ENCODE measurements around the gene NGB.
"Not testable (repeated sequence)": the region's sequence is repeated elsewhere in the genome, so short reads cannot be mapped to it uniquely, and the experiment has no call there.

The NGB gene, protein sequence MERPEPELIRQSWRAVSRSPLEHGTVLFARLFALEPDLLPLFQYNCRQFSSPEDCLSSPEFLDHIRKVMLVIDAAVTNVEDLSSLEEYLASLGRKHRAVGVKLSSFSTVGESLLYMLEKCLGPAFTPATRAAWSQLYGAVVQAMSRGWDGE

DNA sequence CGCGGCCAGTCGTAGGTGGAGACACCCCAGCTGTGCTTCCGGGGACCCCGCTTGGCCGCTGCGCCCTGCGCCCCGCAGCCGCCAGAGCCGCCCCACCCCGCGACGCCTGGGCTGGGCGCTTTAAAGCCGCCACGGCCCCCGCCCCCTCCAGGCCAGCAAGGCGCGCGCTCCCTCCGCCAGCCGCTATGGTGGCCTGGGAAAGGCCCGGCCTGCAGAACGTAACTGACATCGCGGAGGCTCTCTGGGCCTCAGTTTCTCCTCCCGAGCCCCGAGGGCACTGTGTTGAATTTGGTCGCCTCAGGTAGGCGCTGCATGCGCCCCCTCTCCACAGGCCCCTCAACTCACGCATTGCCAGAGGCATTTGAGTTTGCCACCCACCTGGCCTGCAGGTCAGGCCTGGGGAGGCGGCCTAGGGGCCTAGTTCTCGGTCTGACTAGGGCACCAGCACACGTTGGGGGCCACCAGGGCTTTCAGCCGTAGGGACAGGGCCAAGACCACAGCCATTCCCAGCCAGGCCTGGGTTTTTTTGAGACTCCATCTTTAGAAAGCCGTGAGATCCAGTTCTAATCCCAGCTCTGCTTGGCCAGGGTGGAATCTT lies at the start of gene NGB:
Gene NGB (minus strand): TSS at position 94 of the 598 bp plus-strand sequence. CDS start 269 bp downstream, outside the sequence.
- DNase-seq, result no peak

DNA sequence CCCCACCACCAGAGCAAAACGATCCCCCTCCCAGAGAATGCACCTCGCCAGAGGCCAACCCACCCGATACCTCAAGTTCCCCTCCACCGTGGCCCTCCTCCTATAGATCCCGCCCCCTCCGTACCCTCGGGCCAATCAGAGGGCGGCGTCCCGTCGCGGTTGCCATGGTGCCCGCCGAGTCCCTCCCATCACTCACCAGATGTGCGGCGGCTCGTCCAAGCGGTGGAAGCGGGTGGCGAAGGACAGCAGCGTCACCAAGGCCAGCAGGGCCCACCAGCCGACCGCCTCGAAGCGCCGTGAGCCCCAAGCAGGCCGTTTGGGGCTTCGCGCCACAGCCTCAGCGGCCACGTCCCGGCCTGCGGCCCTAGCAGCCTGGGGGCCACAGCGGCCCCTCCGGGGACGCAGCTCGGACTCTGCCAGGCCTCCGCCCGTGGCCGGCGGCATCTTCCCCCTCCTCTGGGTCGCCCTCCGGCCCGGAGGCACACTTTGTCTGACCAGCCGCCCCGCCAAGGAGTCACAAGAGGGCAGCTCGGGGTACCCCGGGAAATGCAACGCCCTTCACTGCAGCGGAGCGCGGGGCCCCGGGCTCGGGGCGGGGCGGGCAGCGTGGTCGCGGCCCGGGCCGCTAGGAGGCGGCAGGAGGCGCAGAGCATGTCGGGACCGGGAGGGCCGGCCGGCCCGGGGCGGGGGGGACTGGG lies 49.4 kb upstream of the NGB start, which contains the start of gene POMT2:
Gene POMT2 (minus strand): TSS at position 646 of the 698 bp plus-strand sequence. CDS start 202 bp downstream, at position 444.
- peak; percentile 93 for DNase-seq

DNA sequence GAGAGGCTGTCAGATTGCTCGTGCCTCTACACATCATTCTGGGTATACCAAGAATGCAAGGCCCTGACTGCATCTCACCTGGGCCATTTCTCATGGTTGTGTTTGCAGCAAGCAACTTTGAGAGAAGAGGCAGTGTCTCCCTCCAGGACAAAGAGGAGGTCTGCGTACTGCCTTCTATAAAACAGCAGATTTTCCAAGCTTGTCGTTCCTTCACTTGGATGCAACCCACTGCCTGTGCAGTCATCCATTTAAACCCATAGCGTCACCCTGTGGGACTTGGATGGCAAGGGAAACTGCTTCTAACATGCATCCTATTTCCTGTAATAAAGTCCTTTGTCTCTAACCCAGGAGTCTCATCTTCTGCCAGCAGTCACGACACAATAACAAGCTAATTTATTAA lies 48.4 kb upstream of the NGB start:
- no peak for DNase-seq

DNA sequence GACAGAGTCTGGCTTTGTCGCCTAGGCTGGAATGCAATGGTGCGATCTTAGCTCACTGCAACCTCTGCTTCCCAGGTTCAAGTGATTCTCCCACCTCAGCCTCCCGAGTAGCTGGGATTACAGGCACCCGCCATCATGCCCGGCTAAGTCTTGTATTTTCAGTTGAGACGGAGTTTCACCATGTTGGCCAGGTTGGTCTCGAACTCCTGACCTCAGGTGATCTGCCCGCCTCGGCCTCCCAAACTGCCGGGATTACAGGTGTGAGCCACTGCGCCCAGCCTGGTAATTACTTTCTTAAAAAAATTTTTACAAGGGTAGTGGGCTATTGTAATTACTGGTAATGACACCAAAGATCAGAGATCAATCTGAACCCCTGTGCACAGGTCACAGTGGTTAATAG lies 47.8 kb upstream of the NGB start:
- DNase-seq, result not testable (repeated sequence)

DNA sequence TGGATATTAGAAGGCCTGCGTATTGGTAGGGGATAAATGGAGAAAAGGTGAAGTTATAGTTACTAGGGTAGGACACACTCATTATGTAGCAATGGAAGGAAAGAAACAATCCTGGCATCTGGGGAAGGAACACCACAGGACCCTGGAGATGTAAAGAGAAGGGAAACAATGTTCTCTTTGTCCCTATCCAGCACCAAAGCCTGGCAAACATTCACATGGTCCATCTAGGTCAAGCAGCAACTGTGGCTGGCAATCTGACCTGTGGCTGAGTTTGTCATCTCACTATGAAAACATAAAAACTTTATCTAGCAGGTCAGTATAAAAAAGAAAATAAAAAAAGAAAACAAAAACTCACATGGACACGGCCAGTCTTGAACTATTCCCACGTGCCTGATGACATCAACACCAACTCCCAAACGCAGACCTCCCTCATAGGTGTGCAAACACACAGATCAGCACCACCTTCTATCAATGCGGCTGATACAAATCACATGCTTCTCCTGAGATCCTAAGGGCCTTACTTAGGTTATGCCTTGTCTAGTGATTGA lies 47.1 kb upstream of the NGB start:
- DNase-seq, result no peak

DNA sequence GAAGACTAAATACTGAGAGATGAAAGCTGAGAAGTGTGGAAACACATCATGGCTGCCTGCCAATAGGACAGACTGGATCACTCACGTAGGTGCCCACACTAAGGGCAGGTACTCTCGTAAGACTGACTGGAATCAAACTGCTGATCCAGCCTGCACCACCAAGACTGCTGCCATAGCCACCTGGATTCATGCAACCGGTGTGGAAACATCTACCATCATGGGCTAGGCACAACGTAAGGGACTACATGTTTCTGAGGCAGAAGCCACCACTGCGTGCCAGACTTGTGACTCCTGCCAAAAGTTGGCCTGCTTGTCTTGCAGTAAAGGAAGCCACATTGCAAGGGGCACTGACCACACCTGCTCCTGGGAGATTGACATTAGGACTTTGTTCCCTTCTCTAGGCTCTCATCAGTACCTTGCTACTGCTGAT lies 45.9 kb upstream of the NGB start:
- DNase-seq, result no peak

DNA sequence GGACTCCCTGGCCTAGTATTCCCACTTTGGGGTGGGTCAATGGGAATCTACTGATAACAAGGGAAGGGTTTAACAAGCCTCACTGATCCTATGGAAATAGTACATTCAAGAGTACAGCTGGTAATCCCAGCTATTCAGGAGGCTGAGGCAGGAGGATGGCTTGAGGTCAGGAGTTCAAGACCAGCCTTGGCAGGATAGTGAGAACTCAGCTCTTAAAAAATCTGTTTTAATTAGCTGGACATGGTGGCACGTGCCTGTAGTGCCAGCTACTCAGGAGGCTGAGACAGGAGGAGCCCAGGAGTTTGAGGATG lies 45.1 kb upstream of the NGB start:
- no peak for DNase-seq

DNA sequence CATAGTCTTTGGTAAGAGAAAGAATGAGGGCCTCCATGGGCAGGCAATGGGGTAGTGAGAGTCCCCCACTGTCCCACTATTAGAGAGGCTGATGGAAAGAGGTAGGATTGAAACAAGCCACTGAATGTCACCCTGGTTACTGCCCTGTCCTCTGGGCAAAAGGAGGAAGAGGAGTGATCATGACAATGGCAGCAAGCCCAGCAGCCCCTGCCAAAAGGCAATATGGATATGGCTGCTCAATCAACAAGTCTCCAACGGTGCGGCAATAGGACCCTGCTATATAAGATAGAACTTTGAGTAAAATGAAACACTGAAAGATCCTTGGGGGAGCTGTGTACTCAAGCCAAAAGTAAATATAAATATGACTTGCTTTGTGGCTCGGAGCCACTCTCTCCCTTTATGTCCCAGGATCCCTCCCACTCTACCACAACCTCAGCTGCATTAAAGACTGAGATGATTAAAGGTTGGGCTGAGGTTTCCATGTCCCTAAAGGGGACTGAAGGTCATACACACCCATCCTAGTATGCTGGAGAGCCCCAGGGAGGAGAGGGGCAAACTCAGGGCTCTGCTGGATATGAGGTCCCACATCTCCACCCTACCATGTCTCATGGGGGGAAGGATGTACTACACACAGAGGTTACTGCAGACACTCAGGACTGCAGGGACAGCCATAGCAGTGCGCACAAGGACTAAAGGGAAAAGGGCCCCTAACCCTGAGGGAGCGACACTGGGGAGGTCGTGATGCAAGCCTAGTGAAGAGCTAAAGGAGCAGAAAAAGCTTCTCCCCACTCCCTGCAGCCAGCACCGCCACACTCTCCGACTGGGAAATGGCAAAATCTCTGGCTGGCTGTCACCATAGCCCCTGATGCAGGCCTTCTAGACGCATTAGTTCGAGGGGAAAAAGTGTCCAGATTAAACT lies 43.8 kb upstream of the NGB start:
- no peak for DNase-seq

DNA sequence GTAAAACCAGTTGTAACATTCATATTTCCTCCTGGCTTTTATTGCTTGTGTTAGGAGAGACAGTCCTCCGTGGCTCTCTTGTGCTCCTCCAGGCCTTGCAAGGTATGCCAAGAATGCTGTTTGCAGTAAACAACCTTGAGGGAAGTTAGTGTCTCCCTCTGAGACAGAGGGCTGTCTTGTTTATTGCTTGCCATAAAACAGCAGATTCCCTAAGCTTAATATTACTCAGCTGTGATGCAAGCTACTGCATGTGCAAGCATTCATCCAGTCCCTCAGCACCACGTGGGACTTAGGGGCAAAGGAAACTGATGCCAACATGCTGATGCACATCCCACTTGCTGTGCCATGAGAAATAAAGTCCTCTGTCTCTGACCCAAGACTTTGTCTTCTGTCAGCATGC lies 43.0 kb upstream of the NGB start:
- no peak for DNase-seq

DNA sequence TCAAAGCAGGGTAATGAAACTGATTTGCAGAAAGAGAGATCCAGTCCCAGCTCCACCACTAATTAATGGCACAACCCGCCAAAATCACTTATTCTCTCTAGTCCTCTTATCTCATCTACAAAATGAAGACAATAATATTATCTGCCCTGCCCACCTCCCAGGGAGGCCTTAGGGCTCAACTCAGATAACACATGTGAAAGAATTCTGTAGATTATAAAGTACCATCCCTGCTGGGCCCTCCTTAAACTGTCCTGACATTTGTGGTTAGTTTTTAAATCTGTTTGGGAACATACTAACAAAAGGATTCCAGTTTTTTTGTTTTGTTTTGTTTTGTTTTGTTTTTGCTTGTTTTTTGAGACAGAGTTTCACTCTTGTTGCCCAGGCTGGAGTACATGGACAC lies 42.4 kb upstream of the NGB start:
- no peak for DNase-seq

DNA sequence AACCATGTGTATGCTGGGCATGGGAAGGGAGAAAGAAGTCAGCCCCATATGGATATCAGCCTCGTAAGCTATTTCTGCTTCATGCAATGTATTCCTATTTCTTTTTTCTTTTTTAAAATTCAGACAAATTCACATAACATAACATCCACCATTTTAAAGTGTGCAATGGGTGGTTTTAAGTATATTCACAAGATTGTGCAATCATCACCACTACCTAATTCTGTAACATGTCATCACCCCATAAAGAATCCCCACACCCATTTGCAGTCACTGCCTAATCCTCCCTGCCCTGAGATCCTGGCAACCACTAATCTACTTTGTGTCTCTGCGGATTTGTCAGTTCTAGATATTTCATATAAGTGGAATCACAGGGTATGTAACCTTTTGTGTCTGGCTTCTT lies 40.2 kb upstream of the NGB start:
- no peak for DNase-seq

DNA sequence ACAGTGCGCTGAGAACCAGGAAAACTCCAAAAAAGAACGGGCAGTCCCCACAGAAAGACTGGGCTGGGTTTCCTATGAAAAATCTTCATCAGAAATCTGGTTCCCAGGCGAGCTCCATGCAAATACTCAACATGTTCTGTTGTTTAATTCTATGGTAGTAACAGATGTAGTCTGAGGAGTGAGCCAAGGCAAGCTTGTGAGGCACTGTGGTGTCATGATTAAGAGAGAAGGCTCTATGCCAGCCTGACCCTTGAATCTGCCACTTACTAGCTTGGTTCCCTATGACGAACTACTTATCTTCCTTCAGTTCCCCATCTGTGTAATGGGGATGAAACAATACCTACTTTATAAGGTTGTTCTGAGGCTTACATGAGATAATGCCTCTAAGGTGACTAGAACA lies 39.0 kb upstream of the NGB start:
- DNase-seq, result no peak

DNA sequence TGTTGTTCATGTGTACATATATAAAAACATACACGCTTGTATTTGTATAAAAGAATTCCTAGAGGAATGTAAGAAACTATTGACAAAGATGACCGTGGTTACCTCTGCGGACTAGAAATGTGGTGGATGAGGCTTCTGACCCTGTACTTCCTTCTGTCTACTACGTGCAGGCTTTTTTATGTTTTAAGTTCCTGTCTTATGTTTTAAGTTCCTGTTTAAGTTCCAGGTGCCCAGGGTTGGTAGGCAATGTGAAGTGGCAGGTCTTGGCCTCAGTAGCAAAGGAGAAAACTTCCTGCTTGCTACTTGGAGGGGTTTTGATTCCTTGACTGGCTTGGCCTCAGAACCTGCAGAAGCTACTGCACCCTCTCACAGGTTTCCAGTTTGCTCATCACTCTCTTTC lies 38.1 kb upstream of the NGB start:
- DNase-seq, result no peak

DNA sequence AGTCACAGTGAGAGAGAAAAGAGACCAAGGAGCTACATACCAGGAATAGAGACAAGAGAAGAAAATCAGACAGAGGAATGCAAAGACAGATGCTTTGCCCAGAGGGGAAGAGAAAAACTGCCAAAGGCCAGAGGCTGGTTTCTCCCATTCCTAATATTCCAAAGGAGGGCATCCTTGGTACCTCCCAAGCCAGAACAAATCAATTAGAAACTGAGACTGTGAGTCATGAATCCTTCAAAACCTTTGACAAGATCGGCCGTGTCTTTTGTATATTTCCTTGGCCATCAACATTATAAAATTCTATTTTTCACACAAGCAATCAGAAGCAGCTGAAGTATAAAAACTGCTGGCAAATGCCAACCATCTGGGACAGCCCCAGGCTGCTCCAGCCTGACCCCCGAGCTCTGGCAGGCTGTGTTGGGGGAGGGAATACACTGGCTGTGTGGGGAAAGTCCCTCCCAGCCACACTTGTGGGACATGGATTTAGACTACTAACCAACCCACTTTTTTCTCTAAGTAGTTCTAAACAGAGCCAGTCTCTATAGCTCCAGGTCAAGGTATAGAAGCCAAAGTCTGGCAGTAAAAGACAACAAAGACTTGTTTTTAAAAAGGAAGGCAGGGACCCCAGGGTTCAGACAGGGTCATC lies 36.0 kb upstream of the NGB start:
- no peak for DNase-seq

DNA sequence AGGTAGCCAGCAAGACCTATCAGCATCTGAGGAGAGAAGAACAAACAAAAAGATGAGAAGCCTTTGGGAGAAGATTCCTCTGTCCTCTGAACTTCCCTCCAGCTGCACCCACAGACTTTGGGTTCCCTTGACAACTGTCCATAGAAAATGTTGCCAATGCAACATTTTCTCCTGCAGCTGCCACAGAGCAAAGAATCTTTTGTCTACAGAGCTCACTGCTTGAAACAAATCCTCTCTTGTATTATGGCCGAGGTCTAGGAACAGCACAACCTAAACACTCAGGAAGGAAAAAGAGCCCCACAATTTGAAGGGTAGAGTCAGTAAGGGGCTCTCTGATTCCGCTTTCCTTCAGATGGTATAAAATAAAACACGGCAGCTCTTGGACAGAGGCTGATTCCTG lies 35.4 kb upstream of the NGB start:
- no peak for DNase-seq

DNA sequence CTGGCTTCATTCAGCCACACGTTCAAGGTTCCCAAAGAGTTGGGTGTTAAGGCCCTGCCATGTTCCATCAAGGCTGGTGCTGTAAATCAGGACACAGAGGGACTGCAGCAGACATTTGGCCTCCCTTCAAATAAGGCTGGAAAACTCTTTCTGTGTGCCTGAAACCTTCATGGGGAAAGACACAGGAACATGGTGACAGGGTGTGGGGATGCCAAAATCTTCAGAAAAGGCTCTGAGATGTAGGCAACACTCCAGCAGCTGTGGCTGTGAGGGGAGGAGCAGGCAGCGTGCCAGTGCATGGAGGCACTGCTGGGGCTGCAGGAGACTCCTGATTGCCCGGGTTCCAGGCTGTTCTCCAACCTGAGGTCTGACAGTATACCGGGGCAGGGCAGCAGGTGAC lies 34.7 kb upstream of the NGB start:
- no peak for DNase-seq

DNA sequence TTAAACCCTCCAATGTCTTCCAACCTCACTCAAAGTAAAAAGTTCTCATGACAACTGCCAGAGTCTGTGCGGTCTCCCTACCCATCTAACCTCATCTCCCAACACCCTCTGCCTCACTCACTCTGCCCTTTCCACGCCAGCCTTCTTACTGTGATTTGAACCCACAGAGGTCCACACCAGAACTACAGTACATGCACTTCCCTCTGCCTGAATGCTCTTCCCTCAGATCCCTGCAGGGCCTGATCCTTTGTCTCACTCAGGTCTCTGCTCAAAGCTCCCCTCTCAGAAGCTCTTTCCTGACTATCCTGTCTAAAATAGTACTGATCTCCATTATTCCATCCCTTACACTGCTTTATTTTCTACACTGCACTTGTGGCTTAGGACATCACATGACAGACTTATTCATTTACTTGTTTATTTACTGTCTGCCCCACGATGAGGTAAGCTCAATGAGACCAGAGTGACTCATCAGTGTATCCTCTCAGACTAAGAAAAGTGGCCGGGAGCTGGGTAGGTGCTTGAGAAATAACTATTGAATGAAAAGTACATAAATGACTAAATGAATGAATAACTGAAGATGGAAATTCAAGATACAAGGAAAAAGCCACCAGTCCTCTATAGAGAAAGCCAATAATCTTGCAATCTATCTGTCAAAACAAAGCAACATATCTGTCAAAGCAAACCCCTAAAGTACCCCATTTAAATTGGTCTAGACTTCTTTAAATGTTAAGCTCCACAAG lies 32.6 kb upstream of the NGB start:
- DNase-seq, result peak; percentile 55

DNA sequence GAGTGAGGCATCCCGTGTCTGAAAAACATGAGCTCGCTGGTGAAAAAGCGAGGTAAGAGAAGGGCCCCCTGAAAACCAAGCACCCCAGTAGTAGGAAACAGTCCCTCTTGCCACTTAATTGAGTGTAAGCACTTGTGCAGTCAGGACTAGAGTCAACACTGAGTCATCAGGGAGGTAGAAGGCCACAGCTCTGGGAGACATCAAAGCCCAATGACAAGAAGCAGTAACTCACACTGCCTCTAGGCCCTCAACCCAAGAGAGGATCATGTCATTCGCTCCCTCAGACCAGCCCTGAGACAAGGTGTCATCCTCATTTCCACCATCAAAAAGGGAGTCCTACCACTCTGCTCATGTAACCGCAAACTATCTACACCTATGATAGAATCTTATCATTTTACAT lies 31.9 kb upstream of the NGB start:
- DNase-seq, result peak; percentile 56

DNA sequence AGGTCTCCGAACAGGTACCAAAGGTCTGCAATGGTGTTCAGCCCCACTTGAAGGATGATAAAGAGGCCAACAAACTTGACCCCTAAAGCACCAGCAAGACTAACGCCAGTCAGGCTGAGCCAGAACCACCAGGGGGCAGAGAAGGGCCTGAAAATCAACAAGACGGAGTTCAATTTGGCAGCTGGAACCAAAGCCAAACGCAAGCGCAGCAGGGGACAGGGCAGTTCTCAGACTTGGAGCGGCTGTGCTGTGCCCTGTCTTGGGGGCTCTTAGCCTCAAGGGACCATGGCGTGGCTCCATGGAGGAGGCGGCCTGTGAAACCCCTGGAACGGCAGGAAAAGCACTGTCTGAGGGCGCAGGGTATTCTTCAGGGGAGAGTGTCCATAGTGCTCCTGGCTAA lies 30.1 kb upstream of the NGB start:
- DNase-seq, result peak; percentile 63

DNA sequence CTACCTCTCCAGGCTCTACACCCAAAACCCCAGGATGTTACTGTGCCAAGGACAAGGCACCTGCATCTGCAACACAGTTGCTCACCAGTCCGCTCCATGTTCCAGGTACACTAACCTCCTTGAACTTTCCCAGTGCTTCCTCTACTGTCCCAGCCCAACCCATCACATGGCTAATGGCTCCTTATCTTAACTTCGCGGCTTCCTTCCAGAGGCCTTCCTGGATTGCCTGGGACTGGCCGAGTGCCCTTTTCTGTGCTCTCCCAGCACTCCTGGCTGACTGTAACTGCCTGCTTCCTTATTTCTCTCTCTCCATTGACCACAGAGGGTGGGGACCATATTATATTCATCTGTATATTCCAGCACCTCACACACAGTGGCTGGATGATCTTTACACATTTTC lies 28.8 kb upstream of the NGB start:
- no peak for DNase-seq

DNA sequence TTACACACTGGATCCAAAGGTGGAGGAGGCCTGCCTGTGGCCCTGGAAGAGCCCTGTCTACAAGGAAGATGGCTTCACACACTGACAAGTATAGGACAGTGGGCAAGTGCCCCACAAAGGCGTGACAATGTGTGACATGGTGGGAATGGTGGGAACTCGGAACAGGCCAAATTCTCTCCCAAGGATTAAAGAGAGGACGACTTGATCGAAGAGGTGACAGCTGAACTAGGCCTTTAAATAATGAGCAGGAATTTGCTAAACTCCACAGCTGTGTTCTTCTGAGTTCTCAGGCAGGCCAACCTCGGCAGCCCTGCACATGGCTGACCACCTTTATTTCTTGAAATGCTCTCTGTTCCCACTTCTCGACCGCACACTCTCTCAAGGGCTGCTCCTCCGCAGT lies 25.9 kb upstream of the NGB start:
- no peak for DNase-seq

DNA sequence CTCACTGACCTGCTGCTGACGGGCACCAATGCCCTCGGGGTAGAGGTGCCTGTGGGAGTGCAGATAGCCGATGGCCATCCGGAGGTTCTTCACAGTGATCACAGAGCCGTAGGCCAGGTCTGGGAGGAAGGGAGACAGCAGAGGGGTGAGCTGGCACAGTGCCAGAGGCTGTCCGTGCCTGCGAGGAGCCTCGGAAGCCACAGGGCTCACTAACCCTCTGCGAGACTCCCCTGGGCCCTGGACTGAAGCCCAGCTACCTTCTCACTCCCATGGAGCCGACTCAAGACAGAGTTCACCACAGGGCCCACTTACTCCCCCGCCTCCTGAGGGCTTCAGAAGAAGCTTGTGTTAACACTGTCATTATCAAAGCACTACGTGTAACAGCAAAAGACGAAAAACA lies 25.1 kb upstream of the NGB start:
- DNase-seq, result no peak

All from stimulated activated CD4-positive, alpha-beta T cell treated with anti-CD3 and anti-CD28 coated beads, Interleukin-4, amount 100 ng/mL, for 24 hours (primary cell).